HG03108 (cell line): ENCODE results near the gene BPNT1.
"Not testable (repeated sequence)": the region's sequence is repeated elsewhere in the genome, so short reads cannot be mapped to it uniquely, and the experiment has no call there.

Source experiments
- ATAC-seq: cut with Tn5 transposase; IDR thresholded peaks from one replicate; pipeline ENCODE4 v1.9.1; 2021; ENCODE audit warnings: moderate library complexity; ENCODE audit not compliant: unreplicated experiment

BPNT1 gene

DNA sequence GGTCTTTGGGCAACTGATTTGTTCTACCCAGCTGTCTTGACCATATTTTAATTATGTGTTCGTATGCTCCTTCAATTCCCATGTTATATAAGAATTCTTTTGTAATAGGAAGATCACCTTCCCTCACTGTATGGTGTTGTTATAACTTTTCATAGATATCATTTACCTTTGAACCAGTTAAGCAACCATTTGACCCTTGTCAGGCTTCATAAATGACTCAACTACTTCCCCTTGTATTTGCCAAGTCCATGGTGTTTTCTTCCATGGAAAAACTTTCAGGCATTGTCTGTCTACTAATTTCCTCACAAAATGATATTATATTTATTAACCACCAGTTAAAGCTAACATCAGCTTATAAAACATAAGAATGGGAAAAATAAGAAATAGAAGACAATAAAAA, 5.1 kb downstream of the BPNT1 start:
- no peak for ATAC-seq

DNA sequence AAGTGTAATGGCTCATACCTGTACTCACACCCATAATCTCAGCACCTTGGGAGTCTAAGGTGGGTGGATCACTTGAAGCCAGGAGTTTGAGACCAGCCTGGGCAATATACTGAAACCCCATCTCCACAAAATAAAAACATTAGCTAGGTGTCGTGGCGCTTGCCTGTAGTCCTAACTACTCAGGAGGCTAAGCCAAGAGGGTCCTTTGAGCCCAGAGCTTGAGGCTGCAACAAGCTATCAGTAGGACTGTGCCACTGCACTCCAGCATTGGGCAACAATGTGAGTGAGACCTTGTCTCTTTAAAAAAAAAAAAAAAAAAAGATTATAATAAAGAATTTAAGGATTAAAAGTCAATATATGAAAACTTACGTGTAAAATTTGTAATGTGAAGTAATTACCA, 11.7 kb downstream of the BPNT1 start:
- ATAC-seq, result no peak

DNA sequence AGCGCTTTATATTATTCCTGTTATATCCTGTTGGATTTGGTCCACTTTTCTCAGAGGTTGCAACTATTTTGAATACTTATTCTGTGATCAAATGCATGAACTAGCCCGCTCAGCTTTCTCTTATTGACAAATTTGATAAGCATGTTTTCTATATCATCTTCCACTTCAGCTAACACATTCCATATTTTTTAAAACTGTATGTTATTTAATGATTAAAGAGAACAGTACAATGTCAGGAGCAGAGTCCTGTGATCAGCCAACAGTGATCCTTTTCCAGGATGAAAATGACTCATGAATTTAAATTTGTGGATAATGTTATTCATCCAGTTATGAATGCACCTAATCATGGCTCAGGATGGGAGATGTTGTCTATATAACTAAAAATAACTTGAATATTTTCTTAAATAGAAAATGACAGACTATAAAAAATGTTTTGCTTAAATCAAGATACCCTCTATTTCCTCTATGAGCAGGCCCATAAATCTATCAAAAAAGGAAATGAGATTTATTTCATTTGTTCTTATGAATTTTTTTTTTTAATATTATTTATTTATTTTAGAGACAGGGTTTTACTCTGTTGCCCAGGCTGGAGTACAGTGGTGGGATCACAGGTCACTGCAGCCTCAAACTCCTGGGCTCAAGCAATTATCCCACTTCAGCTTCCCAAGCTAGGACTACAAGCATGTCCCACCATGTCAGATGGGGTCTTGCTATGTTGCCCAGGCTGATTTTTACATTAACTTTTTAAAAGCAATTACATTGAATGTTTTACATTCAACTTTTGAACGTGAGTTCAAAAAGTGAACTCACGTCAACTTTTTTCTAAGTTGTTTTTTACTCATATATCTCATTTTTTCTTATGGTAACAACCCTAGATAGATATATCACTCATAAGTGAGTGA, 12.5 kb downstream of the BPNT1 start:
- no peak for ATAC-seq

DNA sequence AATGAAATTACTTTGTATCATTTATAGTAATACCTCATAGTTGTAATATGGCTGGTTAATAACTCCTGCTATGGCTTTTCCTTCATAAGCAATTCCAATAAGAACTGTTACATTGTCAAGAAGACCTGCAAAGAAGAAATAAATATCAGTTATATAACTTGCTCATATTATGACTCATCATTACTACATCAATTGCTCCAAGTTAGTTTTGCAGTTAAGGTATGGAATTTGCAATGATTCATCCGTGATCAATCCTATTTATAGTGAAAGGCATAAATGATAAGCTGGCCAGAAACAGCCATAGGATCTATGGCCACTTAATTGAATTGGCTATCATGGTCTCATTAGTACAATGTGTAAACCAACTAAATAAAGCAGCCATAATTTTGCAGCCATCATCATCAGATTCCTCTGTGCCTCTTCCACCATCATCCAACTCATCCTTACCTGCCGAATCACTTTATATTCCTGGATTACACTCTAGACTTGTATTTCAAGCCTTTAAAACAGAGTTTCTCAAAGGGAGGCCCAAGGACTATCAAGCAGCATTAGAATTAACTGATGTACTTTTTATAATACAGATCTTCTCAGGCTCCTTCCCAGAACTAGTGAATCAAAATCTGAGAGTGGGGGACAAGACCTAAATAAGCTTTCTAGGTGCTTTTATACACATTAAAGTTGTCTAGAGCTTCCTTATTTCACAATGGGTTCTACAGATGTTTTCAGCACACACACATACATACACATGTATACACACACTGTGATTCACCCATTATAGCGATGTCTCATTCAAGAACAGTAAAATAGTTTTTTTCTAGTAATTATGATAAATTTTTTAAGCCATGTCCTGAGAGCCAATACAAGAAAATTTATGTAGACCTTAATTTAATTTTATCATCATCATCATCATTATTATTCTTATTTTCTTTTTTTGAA, 22.1 kb downstream of the BPNT1 start:
- no peak for ATAC-seq

DNA sequence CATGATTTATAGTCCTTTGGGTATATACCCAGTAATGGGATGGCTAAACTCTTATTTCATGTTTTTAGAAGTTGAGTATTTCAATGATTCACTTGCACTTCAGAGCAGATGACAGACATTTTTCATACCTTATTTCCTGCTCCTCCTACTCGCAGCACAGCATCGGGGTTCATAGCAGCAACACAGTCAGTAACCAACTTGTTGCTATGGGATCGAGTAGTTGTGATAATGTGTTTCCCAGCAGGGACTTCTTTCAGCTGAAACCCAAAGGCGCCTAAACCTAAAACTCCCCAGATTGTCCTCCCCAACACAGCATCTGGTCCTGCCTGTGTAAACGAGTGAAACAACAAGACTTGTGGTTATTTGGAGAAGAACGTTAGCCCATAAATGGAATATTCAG, 27.0 kb downstream of the BPNT1 start:
- ATAC-seq, result no peak

- ATAC-seq, result no peak
These were observed 28.7 kb downstream of the BPNT1 start for GRCh38 chr1:220060876-220061275.

- ATAC-seq, result no peak
These were observed 33.2 kb downstream of the BPNT1 start for GRCh38 chr1:220056374-220056773.

DNA sequence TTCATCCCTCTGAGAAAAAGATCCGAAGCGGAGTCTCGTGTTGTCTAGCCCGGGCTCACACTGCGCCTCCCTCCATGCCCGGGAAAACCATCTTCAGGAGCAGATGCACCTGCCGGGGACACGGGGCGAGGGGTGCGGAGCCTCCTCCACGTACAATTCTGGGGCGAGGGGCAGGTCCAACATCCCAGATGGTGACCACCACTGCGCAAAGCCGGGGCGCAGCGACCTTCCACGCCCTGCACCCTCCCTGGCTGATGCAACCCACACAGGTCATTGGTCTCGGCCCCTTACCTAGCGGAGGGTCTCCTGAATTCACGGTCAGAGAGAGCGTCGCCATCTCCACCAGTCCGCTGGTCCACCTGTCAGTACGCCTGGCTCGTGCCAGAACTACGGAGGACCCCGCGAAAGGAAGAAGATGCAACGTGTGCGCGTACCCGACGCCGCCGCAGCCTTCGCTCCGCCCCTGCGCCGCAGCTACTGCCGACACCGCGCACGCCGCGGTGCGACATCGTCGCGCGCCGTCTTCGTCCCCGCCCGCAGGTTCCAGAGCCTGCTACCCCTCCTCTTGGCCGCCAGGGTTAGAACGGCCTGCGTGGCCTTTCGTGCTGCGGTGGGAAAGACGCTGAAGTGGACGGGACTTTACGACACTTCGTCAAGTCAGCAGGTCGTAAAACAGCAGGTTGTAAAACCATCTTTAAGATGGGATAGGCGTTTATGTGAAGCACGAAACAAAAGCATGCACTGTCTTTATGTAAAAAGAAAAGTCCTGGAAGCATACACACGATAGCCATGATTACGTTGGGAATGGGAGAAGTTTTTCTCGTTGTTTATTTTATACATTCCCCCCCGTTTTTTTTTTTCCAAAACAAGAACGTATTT, 43.3 kb downstream of the BPNT1 start, which contains the start of gene EPRS1:
EPRS1 (minus strand) TSS at position 454 of the 879 bp plus-strand sequence; CDS start at position 337, 117 bp downstream.
- ATAC-seq, result peak; percentile 99

- ATAC-seq, result peak; percentile 22
These were observed 44.1 kb downstream of the BPNT1 start for GRCh38 chr1:220045356-220046051.

DNA sequence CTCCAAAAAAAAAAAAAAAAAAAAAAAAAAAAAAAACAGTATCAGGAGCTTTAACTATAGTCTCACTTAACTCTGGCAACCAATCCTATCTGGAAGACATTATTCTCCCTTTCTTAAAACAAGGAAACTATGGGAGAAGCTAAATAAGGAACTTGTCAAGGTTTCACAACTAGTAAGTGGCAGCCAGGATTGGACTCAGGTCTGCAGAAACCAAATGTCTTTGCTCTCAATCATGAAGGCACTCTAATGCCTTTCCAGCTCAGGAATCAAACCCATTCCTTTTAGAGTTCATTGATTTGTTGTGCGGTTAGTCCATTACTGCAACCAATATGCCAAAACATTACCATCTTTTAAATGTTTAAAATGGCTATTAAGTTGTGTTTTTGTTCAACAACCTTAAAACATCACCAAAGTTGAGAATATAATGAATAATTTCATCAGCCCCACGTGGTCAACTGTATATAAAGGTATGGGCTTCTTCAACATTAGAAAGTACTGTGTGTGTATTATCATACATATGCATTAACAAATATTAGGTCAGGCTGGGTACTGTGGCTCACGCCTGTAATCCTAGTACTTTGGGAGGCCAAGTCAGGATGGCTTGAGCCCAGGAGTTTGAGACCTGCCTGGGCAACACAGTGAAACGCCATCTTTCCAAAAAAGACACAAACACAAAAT, 44.8 kb downstream of the BPNT1 start:
- no peak for ATAC-seq

DNA sequence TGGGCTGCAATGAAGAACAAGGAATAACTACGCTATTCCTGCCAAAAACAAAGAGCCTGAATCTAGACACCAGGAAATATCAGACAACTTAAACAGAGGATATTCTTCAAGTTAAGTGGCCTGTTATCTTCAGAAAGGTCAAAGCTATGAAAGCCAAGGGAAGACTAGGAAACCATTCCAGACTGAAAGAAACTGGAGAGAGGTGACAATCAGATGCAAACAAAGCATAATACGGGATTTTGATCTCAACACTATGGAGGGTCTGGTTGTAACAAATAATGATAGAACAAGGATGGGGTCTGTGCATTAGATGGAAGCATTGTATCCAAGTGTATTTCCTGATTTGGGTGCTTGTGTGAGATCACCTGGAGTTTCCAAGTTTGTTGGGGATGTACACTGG, 45.9 kb downstream of the BPNT1 start:
- ATAC-seq, result no peak

DNA sequence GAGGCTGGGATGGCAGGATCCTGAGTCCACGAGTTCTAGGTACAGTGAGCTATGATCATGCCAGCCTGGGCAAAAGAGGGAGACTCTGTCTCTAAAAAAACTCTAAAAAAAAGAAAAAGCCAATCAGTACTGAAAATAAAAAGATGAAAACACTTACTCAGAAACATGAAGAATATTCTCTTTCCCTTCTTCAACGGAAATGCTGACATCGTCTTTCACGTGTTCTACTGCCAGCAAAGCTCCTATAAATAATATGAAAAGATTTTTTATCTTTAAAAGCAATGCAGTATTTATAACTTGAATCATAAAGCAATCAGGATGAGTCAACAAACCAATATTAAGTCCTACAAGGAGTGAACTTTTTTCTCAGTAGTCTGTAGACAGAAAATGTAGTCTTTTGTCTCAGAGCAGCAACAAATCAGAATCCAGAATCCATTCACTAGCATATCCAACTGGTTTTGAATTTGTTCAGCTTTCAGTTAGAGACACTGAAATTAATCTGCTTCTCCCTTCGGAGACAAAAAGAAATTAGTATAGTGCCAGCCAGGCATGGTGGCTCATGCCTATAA, 49.5 kb downstream of the BPNT1 start:
- no peak for ATAC-seq

DNA sequence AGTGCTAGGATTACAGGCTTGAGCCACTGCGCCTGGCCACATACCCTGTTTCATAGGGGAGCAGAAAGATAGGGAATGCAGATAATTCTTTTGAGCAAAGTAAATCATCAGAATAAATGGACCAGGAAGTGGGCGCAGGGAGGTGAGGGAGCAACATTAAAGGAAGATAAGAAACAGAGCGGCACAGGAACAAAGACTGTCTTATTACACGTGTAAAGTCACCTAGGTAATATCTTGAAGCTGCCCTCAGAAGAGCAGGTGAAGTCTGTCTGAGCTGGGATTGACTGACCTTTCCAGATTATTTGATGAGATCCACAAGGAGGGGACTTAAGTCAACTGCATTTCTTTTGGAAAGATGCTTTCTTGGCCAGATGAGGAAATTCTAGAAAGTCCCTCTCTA, 50.9 kb downstream of the BPNT1 start:
- ATAC-seq, result no peak

DNA sequence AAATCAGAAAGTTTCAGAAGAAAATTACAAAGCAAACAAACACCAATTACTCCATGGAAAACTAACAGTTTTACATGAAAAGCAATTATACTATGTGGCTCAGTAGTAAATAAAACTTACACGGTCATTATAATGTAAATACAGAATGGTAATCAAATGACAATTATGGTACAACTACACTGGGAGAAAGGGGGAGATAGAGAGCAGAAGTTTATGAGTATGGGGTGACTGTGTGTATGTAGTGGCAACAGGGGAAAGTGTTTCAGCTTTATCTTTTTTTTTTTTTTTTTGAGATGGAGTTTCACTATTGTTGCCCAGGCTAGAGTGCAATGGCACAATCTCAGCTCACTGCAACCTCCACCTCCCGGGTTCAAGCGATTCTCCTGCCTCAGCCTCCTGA, 51.8 kb downstream of the BPNT1 start:
- not testable (repeated sequence) for ATAC-seq

GRCh38 chr1:220032911-220033310, 56.7 kb downstream of the BPNT1 start:
- no peak for ATAC-seq

DNA sequence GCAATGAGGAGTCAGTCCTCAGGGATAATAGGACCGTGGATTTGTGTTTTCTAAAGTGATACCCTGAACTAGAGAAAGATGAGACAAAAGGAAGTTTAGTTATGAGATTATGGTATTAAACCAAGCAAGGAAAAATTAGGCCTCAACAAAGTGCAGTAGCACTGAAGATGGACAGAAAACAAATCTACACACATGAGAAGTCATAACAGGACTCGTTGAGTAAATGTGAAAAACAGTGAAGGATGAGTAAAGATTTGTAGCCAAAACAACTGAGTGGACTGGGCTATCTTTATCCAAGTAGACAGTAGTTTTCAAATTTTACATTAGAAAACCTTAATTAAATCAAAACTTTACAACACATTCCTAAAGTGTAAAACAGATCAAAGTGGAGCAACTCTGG, 58.3 kb downstream of the BPNT1 start:
- ATAC-seq, result no peak

GRCh38 chr1:220028346-220028895, 61.2 kb downstream of the BPNT1 start:
- ATAC-seq, result no peak

DNA sequence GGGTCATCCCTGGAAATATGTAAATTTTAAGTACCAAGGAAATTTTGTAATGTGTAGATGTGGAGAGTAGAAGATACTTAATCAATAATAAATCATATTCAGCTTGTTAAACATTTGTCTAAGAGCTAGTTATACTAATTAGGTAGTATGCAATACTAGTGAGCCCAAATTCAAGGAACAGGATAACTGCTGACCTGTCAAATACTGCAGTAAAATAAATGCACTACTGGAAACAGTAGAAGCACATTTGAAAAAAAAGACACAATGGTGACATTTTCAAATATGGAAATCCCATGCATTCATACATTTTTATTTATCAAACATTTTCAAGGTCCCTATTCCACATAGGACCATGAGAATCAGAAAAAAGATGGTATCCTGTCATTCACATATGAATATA, 70.5 kb downstream of the BPNT1 start:
- no peak for ATAC-seq

DNA sequence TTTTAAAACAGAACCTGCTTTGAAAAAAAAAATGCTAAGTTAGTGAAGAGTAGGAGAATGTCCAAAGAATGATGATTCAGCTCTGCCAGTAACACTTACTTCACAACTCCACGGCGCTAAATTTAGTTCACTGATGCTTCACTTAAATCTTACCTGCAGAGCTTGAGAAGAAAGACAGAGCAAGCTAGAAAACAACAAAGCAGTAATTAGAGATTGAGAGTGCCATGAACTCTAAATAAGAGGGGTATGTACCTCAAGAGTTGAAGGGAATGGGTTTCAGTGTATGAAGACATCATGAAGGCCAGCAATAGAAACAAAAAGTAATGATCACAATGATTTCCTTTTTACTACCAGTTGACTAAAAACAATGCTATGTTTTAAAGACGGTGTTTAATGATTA, 76.1 kb downstream of the BPNT1 start:
- ATAC-seq, result peak; percentile 91
